Neural cell (in vitro differentiated cells): Measurements from ENCODE around the gene STK32A. TPM values are rescaled to one million over a fixed set of nuclear protein-coding genes. Genes with fewer than 3 reads are reported as not detected.

ENCODE experiments used
- H2AFZ ChIP-seq: fragments of 200-600, 300-800 bp; sonication (generic), shearing (Covaris generic); 2 replicates; pipeline ENCODE4 v1.6.0; 2014; ENCODE audit warnings: low read depth, mild to moderate bottlenecking, antibody characterized with exemption, low read length, moderate library complexity
- H3F3A ChIP-seq: fragments of 200-600 bp; shearing (Covaris generic); 2 replicates; pipeline ENCODE4 v1.6.1; 2016; ENCODE audit warnings: mild to moderate bottlenecking, moderate library complexity, mixed read lengths, antibody characterized with exemption, low read length; ENCODE audit not compliant: insufficient read depth, poor library complexity, severe bottlenecking
- H3K27ac ChIP-seq: fragments of 200-600, 300-800 bp; sonication (generic), shearing (Covaris generic); 2 replicates; pipeline ENCODE4 v1.5.1; 2014; ENCODE audit warnings: mild to moderate bottlenecking, low read length, moderate library complexity
- H3K27me3 ChIP-seq: fragments of 300-800, 200-600 bp; sonication (generic), shearing (Covaris generic); 2 replicates; pipeline ENCODE4 v1.6.0; 2014; ENCODE audit warnings: mild to moderate bottlenecking, low read depth, low read length, moderate library complexity; ENCODE audit not compliant: insufficient read depth
- H3K36me3 ChIP-seq: fragments of 300-800, 200-600 bp; sonication (generic), shearing (Covaris generic); 2 replicates; pipeline ENCODE4 v1.5.1; 2014; ENCODE audit warnings: mild to moderate bottlenecking, antibody characterized with exemption, low read length, moderate library complexity; ENCODE audit not compliant: insufficient read depth
- H3K4me2 ChIP-seq: fragments of 300-800, 200-600 bp; sonication (generic), shearing (Covaris generic); 2 replicates; pipeline ENCODE4 v1.6.0; 2014; ENCODE audit warnings: mild to moderate bottlenecking, low read length
- H3K4me3 ChIP-seq: fragments of 300-800, 200-600 bp; sonication (generic), shearing (Covaris generic); 2 replicates; pipeline ENCODE4 v1.5.1; 2014; ENCODE audit warnings: mild to moderate bottlenecking, low read length, moderate library complexity
- H3K79me2 ChIP-seq: fragments of 200-600 bp; shearing (Covaris generic); replicated peaks from 2 replicates; pipeline ENCODE4 v1.6.0; 2014; ENCODE audit warnings: mild to moderate bottlenecking, low read length, moderate library complexity; ENCODE audit not compliant: insufficient read depth
- H3K9ac ChIP-seq: fragments of 300-800, 200-600 bp; sonication (generic), shearing (Covaris generic); 2 replicates; pipeline ENCODE4 v1.6.1; 2016; ENCODE audit warnings: mild to moderate bottlenecking, low read length, mixed read lengths
- H3K9me2 ChIP-seq: fragments of 200-600 bp; shearing (Covaris generic); 2 replicates; pipeline ENCODE4 v1.6.1; 2016; ENCODE audit warnings: mild to moderate bottlenecking, low read length, mixed read lengths; ENCODE audit not compliant: insufficient read depth
- H3K9me3 ChIP-seq: fragments of 200-600, 300-800 bp; sonication (generic), shearing (Covaris generic); 2 replicates; pipeline ENCODE4 v1.6.1; 2016; ENCODE audit warnings: mild to moderate bottlenecking, mixed run types, low read length, moderate library complexity, mixed read lengths
- H4K20me1 ChIP-seq: fragments of 200-600 bp; shearing (Covaris generic); 2 replicates; pipeline ENCODE4 v1.6.1; 2016; ENCODE audit warnings: mild to moderate bottlenecking, mixed run types; ENCODE audit not compliant: insufficient read depth
- EP300 ChIP-seq: fragments of 450-650 bp; conservative IDR thresholded peaks from 2 replicates; pipeline ENCODE4 v1.6.1; 2014; ENCODE audit warnings: antibody characterized with exemption, mild to moderate bottlenecking, moderate library complexity; ENCODE audit not compliant: poor library complexity, severe bottlenecking
- EZH2 ChIP-seq: fragments of 200-600, 300-800 bp; shearing (Covaris generic), sonication (generic); IDR thresholded peaks from 2 replicates; pipeline ENCODE4 v1.6.1; 2014; ENCODE audit warnings: antibody characterized with exemption, low read length, borderline replicate concordance, mild to moderate bottlenecking; ENCODE audit not compliant: insufficient read depth, poor library complexity, severe bottlenecking
- MXI1 ChIP-seq: fragments of 450-650 bp; conservative IDR thresholded peaks from 2 replicates; pipeline ENCODE4 v1.6.1; 2014; ENCODE audit warnings: antibody characterized with exemption, mild to moderate bottlenecking; ENCODE audit not compliant: poor library complexity, severe bottlenecking
- POLR2AphosphoS5 ChIP-seq: IDR thresholded peaks from 2 replicates; pipeline ENCODE4 v1.6.1; 2012
- RAD21 ChIP-seq: fragments of 450-650 bp; conservative IDR thresholded peaks from 2 replicates; pipeline ENCODE4 v1.6.1; 2014; ENCODE audit warnings: antibody characterized with exemption, mild to moderate bottlenecking, moderate library complexity
- SMC3 ChIP-seq: fragments of 450-650 bp; conservative IDR thresholded peaks from 2 replicates; pipeline ENCODE4 v1.6.1; 2014; ENCODE audit warnings: antibody characterized with exemption, mild to moderate bottlenecking, moderate library complexity; ENCODE audit not compliant: poor library complexity
- TAF1 ChIP-seq: IDR thresholded peaks from 2 replicates; pipeline ENCODE4 v1.6.1; 2012; ENCODE audit warnings: low read depth
- polyA plus RNA-seq: library from polyadenylated mRNA; depleted of rRNA; stranded (reverse); fragments of >200 nt; gene quantifications from 2 replicates; pipeline ENCODE4 v1.2.3, GENCODE V29; 2014
- TF ChIP-seq, protein P1 (sequence below): IDR thresholded peaks from 2 replicates; pipeline ENCODE4 v1.6.1; 2012; ENCODE audit warnings: borderline replicate concordance
- TF ChIP-seq, protein P2 (sequence below): fragments of 450-650 bp; IDR thresholded peaks from 2 replicates; pipeline ENCODE4 v1.5.1; 2014; ENCODE audit warnings: antibody characterized with exemption, mild to moderate bottlenecking, moderate library complexity; ENCODE audit not compliant: poor library complexity, severe bottlenecking

STK32A gene
- polyA plus RNA-seq, 1 donor from 2014 or later: 23.1 TPM

DNA sequence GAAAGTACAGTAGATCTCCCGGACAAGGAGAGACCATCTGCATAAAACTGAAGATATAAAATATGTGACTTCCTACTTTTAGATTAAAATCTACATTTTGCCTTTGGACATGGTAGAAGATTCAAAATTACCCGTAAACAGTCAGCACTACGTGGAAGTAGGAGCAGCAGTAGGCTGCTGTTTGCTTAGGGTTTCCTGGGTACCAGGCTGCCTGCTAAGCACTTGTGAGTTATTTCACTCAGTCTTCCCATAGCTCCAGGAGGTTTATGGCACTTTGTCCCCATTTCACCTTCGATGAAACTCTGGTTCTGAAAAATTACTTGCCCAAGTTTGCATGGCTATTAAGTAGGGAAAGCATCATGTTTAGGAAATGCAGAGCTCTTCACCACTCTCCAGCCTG lies 92.6 kb downstream of the STK32A start:
- H3K9me3 ChIP-seq: no peaks in the 10 kb centered on the region
- no peaks in the 10 kb centered on the region for H3K9me2 ChIP-seq
- no peak overlapping the region for H2AFZ ChIP-seq
- H3K4me2 ChIP-seq: no peak overlapping the region
- H3K79me2 ChIP-seq: no peaks in the 10 kb centered on the region
- H3F3A ChIP-seq: no peaks in the 10 kb centered on the region
- TF ChIP-seq SMC3 (no peak), TAF1 (no peak), RAD21 (no peak), POLR2AphosphoS5 (no peak), EZH2 (no peak), MXI1 (no peak)
- TF ChIP-seq, protein P1, sequence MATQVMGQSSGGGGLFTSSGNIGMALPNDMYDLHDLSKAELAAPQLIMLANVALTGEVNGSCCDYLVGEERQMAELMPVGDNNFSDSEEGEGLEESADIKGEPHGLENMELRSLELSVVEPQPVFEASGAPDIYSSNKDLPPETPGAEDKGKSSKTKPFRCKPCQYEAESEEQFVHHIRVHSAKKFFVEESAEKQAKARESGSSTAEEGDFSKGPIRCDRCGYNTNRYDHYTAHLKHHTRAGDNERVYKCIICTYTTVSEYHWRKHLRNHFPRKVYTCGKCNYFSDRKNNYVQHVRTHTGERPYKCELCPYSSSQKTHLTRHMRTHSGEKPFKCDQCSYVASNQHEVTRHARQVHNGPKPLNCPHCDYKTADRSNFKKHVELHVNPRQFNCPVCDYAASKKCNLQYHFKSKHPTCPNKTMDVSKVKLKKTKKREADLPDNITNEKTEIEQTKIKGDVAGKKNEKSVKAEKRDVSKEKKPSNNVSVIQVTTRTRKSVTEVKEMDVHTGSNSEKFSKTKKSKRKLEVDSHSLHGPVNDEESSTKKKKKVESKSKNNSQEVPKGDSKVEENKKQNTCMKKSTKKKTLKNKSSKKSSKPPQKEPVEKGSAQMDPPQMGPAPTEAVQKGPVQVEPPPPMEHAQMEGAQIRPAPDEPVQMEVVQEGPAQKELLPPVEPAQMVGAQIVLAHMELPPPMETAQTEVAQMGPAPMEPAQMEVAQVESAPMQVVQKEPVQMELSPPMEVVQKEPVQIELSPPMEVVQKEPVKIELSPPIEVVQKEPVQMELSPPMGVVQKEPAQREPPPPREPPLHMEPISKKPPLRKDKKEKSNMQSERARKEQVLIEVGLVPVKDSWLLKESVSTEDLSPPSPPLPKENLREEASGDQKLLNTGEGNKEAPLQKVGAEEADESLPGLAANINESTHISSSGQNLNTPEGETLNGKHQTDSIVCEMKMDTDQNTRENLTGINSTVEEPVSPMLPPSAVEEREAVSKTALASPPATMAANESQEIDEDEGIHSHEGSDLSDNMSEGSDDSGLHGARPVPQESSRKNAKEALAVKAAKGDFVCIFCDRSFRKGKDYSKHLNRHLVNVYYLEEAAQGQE: no peak
- TF ChIP-seq, protein P2, sequence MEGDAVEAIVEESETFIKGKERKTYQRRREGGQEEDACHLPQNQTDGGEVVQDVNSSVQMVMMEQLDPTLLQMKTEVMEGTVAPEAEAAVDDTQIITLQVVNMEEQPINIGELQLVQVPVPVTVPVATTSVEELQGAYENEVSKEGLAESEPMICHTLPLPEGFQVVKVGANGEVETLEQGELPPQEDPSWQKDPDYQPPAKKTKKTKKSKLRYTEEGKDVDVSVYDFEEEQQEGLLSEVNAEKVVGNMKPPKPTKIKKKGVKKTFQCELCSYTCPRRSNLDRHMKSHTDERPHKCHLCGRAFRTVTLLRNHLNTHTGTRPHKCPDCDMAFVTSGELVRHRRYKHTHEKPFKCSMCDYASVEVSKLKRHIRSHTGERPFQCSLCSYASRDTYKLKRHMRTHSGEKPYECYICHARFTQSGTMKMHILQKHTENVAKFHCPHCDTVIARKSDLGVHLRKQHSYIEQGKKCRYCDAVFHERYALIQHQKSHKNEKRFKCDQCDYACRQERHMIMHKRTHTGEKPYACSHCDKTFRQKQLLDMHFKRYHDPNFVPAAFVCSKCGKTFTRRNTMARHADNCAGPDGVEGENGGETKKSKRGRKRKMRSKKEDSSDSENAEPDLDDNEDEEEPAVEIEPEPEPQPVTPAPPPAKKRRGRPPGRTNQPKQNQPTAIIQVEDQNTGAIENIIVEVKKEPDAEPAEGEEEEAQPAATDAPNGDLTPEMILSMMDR: no peak
- no peak overlapping the region for H3K9ac ChIP-seq
- no peaks in the 10 kb centered on the region for H3K36me3 ChIP-seq
- H4K20me1 ChIP-seq: no peaks in the 10 kb centered on the region
- H3K4me3 ChIP-seq: no peak overlapping the region
- H3K27me3 ChIP-seq: no peaks in the 10 kb centered on the region
- H3K27ac ChIP-seq: no peak overlapping the region

DNA sequence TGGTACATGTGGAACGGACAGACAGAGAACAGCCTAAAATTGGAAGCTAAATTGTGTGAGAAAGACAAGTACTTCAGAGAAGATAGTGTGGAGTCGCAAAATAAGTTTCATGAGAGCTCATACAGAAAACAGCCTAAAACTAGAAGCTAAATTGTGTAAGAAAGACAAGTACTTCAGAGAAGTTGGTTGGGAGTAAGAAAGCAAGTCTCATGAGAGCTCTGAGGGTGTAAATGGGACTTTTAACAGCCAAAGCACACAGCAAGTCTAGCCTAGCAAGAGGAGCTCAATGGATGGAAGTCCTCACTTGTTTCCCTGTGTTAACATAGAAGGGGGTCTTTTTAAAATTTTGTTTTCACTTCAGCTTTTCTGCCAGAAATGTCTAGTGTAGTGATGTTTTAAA lies 93.1 kb downstream of the STK32A start:
- no peak overlapping the region for H3K9ac ChIP-seq
- no peak overlapping the region for H2AFZ ChIP-seq
- no peaks in the 10 kb centered on the region for H4K20me1 ChIP-seq
- no peaks in the 10 kb centered on the region for H3K27me3 ChIP-seq
- no peak overlapping the region for H3K27ac ChIP-seq
- no peaks in the 10 kb centered on the region for H3K9me2 ChIP-seq
- TF ChIP-seq TAF1: no peak
- TF ChIP-seq RAD21: no peak
- no peak for TF ChIP-seq POLR2AphosphoS5
- TF ChIP-seq MXI1: no peak
- no peak for TF ChIP-seq EZH2
- TF ChIP-seq SMC3: no peak
- no peak for TF ChIP-seq EP300
- TF ChIP-seq, protein P1: no peak
- TF ChIP-seq, protein P2: no peak
- H3K9me3 ChIP-seq: no peaks in the 10 kb centered on the region
- H3K79me2 ChIP-seq: no peaks in the 10 kb centered on the region
- no peak overlapping the region for H3K4me3 ChIP-seq
- H3F3A ChIP-seq: no peaks in the 10 kb centered on the region
- no peak overlapping the region for H3K4me2 ChIP-seq
- H3K36me3 ChIP-seq: no peaks in the 10 kb centered on the region
